LHCN-M2 (cell line): Measurements from ENCODE around the gene EXO1. TPM values are rescaled to one million over a fixed set of nuclear protein-coding genes. Genes with fewer than 3 reads are reported as not detected.
"Not testable (repeated sequence)": the region's sequence is repeated elsewhere in the genome, so short reads cannot be mapped to it uniquely, and the experiment has no call there.

ENCODE experiments used
- DNase-seq: peaks from one replicate; pipeline ENCODE4 v3.0.0-alpha.2; 2012; ENCODE audit warnings: low read depth
- total RNA-seq: library from RNA; depleted of rRNA; stranded (reverse); fragments of >200 nt; gene quantifications from 2 replicates; pipeline ENCODE4 v1.2.3, GENCODE V29; 2014

EXO1 gene
- total RNA-seq, 1 experiment from 2014 or later, result 37.7 TPM

DNA sequence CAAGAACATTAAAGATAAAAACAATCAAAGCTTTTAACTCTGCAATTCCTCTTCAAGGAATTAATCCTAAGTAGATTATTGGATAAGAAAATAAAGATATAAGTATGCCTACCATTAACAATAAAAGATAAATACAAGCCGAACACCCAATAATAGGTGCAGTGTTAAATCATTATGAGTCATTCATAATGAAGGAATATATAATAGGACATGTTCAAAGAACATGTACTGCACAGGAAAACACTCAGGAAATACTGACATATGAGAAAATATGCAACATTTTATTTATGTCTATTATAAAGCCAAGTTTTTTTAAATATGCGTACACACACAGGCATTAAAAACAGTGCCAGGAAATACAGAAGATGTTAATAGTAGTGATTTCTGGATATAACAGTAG lies 11.1 kb upstream of the EXO1 start:
- no peak for DNase-seq

DNA sequence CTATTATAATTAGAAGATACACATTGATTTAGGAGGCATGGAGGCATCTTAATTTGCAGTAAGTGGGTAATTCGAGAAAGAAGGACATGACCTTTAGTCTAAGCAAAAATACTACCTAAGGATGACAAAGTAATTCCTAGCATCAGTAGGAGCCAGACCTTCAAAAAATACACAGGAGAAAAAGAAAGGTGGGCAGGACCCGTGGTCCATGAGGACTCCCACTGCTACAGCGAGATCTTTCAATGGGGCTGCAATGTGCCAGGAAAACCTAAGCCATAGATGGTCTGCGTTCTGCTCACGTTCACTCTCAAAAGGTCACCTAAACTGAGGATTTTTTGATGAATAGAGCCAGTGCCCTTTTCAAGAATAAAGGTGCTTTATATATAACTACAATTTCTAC lies 10.6 kb upstream of the EXO1 start:
- DNase-seq, result no peak

DNA sequence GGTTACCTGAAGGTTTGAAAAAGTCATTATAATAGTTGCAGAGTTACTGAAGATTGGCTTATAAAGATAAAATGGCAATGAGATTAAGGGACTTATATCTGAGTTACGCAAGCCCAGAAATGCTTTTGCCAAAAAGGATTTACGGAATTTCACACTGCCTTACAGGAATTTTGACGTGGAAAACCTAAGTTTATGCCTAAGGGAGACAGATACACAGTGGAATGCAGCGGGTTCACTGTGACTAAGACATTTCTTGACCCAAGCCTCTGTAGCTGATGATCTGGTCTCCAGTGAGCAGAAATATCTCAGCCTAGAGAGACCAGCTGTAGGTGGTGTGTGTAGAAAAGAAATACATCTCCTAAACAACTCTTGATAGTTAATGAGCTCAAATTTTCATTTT lies 10.1 kb upstream of the EXO1 start:
- peak; percentile 73 for DNase-seq

DNA sequence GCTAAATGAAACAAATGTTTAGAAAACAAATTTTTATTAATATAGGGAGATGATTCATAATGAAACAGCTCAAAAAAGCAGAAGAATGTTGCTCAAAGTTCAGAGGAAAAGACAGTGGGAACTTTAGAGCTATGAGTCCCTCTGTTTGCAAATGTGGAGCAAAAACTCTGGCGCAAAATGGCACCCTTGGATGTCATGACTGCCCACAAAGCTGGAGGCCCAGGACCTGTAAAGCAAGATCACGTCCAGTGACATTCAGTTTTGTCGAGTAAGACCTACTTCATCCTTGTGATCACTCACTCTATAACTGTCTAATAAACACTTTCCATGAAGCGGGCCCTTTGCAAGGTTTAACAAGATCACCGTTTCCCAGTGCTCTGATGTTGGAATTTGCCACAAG lies 9.1 kb upstream of the EXO1 start:
- peak; percentile 22 for DNase-seq

DNA sequence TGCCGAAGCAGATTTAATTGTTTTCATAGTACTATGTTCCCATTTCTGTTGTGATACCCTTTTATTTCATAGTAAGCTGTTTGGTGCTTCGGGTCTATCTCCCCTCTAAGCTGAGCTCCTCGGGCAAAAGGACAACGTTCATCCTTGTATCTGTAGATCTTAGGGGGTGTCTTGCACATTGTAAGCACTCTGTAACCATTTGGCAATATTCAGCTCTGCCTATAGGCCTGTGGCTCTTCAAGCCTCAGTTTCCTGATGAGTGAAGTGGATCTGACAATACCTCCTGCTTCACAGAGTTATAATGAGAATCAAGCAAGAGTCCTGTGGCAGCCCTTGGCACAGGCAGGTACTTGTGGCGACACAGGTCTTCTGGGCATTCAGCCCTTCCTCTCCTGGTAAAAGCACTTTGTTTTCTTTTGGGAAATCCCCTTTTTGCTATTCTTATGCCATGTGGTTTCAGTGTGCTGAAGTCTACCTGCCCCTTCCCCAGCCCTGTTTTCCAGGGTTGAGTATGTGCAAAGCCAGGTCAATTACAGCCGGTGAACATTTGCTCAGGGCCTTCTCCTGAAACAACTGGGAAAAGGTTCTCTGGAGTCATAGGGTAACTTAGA lies 8.5 kb upstream of the EXO1 start:
- DNase-seq, result no peak

DNA sequence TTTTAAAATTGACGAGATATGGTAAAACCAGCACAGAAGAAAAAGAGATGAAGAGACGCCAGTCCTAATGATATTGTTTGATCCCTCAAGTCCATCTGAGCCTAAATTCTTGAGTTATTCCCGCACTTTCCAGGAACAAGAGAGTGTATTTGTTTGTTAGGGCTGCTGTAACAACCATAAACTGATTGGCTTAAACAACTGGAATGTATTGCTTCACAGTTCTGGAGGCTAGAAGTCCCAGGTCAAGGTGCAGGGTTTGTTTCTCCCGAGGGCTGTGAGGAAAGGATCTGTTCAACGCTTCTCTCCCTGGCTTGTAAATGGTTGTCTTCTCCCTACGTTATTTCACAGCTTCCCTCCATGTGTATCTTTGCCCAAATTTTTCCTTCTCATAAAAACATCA lies 7.8 kb upstream of the EXO1 start:
- no peak for DNase-seq

DNA sequence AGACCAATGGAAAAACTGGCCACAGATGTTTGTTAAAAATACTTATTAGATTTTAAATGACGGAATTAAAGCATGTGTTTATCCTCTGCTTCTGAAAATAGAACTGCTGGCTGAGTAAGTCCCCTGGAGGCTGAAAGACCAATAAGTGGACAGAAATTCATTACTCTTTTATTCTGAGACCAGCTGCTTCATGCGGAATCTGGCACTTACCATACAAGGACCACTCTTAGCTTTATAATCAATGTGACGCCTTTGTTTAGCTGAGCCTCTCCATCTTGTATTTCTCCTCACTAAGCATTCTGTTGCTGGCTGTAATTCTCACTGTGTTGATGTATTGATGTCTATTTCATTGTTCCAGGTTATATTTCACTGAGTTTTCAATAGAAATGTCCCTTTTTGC lies 6.3 kb upstream of the EXO1 start:
- no peak for DNase-seq

DNA sequence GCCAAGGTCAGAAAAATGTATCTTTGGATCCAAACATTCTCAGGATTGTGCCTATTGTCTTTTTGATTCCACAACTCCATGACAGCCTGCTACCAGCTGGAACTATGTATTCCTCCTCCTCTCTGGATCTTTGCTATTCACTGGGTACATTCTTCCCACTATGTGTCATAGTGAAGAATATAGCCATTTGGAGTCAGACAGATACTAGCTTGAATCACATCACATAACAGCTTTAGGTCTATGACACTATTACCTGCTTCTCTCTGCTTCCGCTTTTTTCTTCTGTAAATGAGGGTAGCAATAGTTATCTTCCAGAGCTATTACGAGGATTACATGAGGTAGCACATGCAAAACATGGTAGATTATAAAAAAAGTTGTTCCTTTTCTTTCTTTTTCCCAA lies 5.4 kb upstream of the EXO1 start:
- peak; percentile 42 for DNase-seq

DNA sequence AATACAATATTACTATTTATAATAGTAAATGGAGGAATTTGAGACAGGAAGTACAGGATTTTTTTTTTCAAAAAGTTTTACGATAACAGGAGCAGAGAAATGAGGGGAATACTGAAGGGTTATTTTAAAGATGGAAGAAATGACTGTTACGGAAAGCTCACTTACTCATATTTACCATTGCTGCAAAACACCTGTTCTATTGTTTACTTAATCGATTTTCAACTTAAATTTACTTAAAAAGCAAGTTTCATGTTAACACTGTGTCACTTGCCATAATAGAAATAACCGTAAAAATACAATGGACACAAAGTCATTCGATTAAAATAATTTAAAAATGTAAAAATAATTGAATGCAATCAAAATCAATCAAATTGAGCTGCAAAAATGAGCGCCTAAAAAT lies 3.4 kb upstream of the EXO1 start:
- DNase-seq, result no peak

DNA sequence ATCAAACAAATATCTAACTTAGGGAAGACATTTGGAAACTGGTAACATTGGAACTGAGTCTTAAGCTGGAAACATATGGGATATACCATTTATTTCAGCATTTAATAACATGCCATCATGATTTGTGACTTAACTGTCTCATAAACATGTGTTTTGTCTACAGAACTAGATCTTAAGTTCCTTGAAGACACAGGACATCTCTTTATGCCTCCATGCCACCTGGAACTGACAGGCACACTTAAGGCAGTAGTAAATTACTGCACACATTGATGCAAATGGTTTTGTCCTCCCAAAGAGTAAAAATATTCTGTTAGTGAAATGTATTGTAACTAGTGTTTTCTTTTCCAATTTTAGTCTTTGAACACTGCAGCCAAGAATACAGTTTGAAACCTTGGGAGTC lies 1.6 kb upstream of the EXO1 start:
- no peak for DNase-seq

DNA sequence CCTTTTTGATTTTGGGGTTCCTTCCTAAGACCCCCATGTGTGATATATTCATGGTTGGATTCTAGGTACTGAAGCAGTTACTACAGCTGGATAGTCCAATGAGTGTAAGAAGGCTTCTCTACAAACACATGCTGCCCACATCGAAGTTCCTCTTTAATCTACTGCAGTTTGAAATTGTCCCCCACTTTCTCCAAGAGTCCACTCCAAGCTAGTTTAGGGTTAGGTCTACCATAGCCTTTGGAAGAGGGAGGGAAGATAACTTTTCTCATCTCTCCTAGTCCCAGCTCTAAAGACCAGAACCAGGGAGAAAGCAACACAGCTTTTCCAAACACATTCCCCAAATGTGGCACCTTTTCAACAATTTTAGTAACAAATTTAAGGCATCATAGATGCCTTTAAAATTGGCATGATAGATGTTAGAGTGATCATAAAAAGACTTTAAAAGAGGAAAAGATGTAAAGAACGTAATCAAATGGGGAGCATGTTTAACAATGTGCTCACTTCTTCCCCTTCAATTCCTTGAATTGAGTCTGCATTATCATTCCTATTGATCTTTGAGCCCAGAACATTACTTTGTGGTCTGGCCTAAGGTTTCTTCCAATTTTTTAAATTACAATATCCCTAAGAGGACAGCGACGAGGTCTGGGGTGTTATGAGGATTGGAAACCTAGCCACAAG lies 1.0 kb upstream of the EXO1 start:
- no peak for DNase-seq

DNA sequence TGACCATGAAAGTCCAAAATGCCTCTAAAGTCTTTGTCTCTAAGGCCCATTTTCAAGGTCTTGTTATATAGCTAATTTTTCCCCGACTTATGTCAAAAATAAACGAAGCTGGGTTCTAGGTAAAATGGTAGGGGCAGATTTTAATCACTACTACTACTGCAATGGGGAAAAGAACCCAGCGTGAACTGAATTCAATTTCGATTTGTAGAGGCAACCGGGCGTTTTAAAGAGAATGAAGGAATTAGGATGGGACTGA lies 536 bp upstream of the EXO1 start:
- DNase-seq, result no peak

DNA sequence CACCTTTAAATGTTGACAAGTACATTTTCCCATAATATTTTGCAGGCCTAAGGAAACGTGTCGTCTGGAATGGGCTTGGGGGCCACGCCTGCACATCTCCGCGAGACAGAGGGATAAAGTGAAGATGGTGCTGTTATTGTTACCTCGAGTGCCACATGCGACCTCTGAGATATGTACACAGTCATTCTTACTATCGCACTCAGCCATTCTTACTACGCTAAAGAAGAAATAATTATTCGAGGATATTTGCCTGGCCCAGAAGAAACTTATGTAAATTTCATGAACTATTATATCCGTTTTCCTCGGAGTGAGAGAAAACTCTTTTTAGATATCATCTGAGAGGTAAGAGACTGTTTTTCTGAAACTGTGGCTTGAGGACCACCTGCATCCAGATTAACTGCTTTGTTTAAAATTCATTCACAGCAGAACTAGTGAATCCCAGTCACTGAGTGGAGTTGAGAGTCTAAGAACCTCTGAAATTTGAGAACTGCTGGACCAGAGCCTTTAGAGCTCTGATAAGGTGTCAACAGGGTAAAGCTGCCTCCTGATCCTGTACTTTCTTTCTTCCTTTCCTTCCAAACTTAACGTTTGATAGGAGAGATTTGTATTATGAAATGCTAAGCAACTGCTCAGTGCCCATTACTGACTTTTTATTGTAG lies 811 bp downstream of the EXO1 start:
- DNase-seq, result no peak

DNA sequence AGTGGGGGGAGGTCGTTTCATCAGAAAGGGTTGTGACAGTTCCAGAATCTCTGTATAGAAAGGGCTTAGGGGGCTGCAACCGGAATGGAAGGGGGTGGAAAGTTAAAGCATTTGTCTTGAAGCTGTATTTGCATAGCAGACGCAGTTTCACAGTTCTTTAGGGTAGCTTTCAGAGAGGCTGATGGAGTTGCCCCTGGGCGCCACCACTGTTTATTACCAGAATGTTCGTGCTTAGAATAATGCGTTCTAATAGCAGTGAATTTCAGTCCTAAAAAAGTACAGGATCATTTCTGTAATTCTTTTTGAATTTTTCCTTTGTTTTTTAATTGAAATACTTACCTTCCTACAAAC lies 1.3 kb downstream of the EXO1 start:
- DNase-seq, result no peak

DNA sequence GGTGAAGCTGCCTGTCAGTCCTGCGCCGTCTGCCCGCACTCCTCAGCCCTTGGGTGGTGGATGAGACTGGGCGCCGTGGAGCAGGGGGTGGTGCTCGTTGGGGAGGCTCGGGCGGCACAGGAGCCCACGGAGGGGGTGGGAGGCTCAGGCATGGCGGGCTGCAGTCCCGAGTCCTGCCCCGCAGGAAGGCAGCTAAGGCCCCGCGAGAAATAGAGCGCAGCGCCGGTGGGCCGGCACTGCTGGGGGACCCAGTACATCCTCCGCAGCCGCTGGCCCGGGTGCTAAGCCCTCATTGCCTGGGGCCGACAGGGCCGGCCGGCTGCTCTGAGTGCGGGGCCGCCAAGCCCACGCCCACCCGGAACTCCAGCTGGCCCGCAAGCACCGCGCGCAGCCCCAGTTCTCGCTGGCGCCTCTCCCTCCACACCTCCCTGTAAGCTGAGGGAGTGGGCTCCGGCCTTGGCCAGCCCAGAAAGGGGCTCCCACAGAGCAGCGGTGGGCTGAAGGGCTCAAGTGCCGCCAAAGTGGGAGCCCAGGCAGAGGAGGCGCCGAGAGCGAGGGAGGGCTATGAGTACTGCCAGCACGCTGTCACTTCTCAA lies 7.6 kb downstream of the EXO1 start:
- DNase-seq, result not testable (repeated sequence)

DNA sequence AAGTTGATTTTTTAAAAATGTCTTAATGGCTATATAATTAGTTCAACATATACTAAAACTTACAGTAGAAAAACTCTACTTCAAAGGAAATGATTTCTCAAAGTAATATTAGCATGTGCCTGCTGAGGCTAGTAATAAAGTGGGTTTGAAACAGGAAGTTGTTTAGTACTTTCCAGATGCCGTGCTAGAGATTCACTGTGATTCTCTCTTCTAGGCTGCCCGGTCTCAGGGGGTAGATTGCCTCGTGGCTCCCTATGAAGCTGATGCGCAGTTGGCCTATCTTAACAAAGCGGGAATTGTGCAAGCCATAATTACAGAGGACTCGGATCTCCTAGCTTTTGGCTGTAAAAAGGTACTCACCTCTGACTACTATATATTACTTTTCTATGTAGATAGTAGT lies 9.1 kb downstream of the EXO1 start:
- DNase-seq, result no peak

DNA sequence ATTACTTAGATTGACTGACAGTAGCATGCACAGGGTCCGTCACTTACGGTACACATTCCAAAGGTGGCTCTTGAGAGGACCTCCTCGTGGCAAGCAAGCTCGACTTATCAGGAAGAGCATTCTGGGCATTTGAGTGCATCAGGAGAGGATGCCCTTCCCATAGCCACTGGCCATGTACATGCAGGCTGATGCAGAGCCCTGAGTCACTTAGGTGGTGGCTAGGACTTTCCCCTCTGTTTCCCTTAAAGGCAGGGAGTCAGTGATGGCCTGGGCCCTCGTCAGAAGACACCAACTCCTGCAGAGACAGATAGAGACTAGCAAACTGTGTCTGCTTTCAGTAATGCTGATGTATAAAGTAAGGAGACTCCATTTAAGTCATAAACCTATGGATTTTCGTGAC lies 12.9 kb downstream of the EXO1 start:
- no peak for DNase-seq

DNA sequence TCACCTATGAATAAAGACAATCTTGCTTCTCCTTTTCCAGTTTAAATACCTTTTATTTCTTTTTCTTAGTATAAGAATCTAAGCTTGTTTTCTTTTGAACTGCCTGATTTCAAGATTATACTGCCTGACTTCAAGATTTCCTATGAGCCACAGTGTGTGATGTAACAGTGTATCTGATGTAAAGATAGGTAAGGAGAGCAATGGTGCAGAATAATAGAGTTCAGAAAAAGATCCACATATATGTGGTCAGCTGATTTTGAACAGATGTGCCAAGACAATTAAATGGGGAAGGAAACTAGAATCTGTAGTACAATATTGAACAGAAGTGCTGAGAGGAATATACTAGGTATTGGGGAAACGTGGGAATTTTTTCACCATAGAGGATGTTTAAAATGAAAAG lies 21.0 kb downstream of the EXO1 start:
- DNase-seq, result no peak

DNA sequence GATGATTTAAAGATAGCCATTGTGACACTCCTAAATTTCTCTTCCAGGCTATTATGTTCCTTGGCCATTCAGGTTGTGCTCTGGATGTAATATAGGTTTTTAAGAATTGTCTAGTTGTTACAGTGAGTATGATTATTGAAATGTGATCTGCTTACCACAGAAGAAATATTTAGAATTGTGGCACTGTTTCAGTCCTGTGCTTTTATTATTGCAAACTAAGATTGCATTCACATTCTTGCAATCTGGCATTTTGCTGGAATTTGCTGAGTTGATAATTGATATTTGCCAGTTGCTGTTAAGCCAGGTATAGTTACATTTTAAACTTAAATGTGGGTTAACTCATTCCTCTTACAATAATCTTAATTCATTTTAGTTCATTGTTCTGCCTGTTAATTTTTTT lies 22.3 kb downstream of the EXO1 start:
- DNase-seq, result no peak

DNA sequence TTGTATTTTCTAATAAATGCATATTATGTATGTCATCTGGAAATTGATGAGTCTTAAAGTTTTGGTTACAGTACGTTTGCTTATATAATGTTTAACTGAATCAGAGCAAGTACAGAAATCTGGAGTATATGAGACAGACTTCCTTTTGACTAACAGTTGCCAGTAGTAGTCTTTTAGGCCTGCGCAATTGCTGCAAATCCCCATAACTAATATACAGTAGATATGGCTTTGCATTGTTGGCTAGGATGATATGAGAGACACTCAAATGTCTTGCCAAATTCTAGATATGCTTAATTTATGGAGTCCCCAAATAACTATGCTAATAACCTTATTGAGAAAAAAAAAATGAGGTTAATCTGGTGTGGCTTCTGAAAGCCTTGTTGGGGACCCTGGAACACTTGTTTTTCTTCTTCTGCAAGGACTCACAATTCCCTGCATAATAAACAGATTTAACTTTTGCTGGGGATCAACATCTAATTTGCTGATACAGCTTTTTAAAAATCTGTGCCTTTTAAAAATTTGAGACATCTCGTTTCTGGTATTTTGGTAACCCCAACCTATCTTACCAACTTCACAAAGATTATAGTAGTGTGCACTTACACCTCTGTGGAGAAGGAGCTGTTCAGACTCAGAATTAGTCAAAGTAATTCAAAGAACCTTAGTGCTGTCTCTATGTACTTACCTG lies 22.9 kb downstream of the EXO1 start:
- DNase-seq, result no peak

DNA sequence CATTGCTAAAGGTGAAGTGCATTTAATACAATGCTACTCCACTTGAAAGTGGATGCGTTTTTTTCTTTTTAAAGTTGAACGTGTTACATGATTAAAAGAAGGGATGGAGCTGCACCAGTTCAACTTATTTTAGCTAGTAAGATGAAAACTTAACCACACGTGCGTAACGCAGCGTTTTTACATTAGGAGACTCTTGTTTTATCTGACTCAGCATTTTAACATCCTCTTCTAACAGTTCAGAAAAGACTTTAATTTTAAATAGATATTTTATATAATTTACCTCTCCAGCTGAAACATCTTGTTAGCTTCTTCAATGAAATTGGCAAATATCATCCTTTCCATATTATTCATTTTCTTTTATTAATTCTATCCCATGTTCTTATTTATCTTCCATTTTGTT lies 33.4 kb downstream of the EXO1 start:
- no peak for DNase-seq

DNA sequence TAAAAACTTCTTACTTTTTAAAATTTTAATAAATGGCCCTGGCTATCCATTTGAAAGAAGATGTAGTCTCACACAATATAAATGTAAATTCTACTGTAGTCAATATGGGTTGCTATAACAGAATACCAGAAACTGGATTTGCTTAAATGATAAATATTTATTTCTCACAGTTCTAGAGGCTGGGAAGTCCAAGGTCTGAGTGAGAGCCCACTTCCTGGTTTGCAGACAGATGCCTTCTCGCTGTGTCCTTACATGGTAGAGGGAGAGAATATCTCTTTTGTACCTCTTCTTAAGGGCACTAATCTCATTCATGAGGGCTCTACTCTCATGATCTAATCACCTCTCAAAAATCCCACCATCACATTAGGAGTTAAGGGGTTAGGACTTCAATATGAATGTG lies 35.2 kb downstream of the EXO1 start:
- no peak for DNase-seq

DNA sequence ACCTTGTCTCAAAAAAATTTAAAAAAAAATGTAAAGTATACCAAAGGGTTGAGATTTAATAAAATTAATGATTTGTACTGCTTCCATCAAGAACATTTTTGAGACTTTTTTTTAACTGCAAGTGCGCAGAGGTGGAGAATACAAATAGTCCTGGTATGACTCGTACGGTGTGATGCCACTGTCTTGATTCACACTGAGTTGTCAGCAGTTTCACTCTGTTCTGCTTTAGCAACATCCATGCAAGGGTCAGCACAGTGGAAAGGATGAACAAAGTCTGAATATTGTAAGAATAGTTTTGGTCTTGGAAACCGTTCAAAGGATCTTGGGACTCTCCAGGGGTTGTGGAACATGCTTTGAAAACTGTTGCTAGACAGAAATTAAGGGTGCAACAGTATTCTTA lies 40.2 kb downstream of the EXO1 start:
- DNase-seq, result peak; percentile 52
